Tibial nerve (tissue), 4 donors: Measurements from ENCODE around the gene SHROOM3. TPM values are rescaled to one million over a fixed set of nuclear protein-coding genes. Genes with fewer than 3 reads are reported as not detected.

ENCODE experiments used
- DNase-seq, 2 donors: peaks; one replicate each; pipeline ENCODE4 v3.0.0-alpha.2; 2019; ENCODE audit warnings: low spot score in 2 of 2
- H3K27ac ChIP-seq, 4 donors: fragments of 200-600 bp; sonication (generic) in 3 of 4; one replicate each; pipeline ENCODE4 v1.5.1; 2017 to 2019; ENCODE audit warnings: mild to moderate bottlenecking in 1 of 4
- H3K27me3 ChIP-seq, 2 donors: fragments of 200-600 bp; sonication (generic) in 1 of 2; one replicate each; pipeline versions ENCODE4 v1.5.1 to v1.6.0; 2017 to 2019
- H3K36me3 ChIP-seq, 3 donors: fragments of 200-600 bp; sonication (generic); one replicate each; pipeline ENCODE4 v1.5.1; 2018 to 2019
- H3K4me1 ChIP-seq, 4 donors: fragments of 200-600 bp; sonication (generic) in 3 of 4; one replicate each; pipeline ENCODE4 v1.5.1; 2017 to 2019
- H3K4me3 ChIP-seq, 4 donors: fragments of 200-600 bp; sonication (generic) in 3 of 4; one replicate each; pipeline ENCODE4 v1.5.1; 2017 to 2019; ENCODE audit warnings: mild to moderate bottlenecking in 1 of 4, moderate library complexity in 1 of 4
- H3K9me3 ChIP-seq, 4 donors: fragments of 200-600 bp; sonication (generic) in 3 of 4; one replicate each; pipeline ENCODE4 v1.5.1; 2017 to 2019
- EP300 ChIP-seq, 2 donors: sonication (generic); formaldehyde crosslinking; IDR thresholded peaks; one replicate each; pipeline ENCODE4 v1.6.1; 2017; ENCODE audit warnings: antibody characterized with exemption in 2 of 2, mild to moderate bottlenecking in 1 of 2
- POLR2A ChIP-seq, 2 donors: fragments of 450-650 bp; IDR thresholded peaks; one replicate each; pipeline ENCODE4 v1.6.1; 2017; ENCODE audit warnings: antibody characterized with exemption in 2 of 2, mild to moderate bottlenecking in 2 of 2, moderate library complexity in 2 of 2
- WGBS, 2 donors: methylation state at CpG; one replicate each; pipeline ENCODE4 v1.1.5; 2018; 5-methylcytosine and 5-hydroxymethylcytosine counted together
- total RNA-seq, 4 donors: library from RNA; depleted of rRNA; stranded (reverse); fragments of >200 nt; gene quantifications; one replicate each; pipeline ENCODE4 v1.1.0, GENCODE V29; 2016
- TF ChIP-seq, protein P1 (sequence below), 5 experiments: fragments of 200-600 bp in 3 of 5; fragments of 450-650 bp in 2 of 5; sonication (generic) in 3 of 5; IDR thresholded peaks; one replicate each; pipeline ENCODE4 v1.5.1; 2016 to 2019; ENCODE audit warnings: antibody characterized with exemption in 5 of 5, mild to moderate bottlenecking in 3 of 5, moderate library complexity in 2 of 5

Gene SHROOM3
- total RNA-seq, 4 donors from 2014 or later = 28.0 to 49.8 (median 37.9) TPM

DNA sequence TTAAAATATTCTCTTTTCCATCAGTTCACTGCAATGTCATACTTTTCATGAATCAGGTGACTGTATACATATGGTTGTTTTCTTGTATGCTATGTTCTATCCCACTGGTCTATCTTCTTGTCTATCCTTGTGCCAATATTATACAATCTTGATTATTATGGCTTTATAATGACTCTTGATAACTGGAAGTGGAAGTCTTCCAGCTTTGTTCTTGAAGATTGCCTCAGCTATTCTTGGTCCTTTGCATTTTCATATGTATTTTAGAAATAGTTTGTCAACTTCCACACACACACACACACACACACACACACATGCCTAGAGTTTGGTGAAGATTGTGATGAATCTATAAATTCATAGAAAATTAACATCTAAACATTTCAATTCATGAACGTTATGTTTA is 67.9 kb downstream of the SHROOM3 start:
- no peaks in the 10 kb centered on the region for H3K36me3 ChIP-seq
- 89 to 92% methylated on average over 1 of the region's 1 CpG for WGBS, 2 donors
- TF ChIP-seq, protein P1, sequence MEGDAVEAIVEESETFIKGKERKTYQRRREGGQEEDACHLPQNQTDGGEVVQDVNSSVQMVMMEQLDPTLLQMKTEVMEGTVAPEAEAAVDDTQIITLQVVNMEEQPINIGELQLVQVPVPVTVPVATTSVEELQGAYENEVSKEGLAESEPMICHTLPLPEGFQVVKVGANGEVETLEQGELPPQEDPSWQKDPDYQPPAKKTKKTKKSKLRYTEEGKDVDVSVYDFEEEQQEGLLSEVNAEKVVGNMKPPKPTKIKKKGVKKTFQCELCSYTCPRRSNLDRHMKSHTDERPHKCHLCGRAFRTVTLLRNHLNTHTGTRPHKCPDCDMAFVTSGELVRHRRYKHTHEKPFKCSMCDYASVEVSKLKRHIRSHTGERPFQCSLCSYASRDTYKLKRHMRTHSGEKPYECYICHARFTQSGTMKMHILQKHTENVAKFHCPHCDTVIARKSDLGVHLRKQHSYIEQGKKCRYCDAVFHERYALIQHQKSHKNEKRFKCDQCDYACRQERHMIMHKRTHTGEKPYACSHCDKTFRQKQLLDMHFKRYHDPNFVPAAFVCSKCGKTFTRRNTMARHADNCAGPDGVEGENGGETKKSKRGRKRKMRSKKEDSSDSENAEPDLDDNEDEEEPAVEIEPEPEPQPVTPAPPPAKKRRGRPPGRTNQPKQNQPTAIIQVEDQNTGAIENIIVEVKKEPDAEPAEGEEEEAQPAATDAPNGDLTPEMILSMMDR (IDR thresholded peaks at IDR 0.05) = no peak
- TF ChIP-seq POLR2A (IDR thresholded peaks at IDR 0.05) (no peak), EP300 (IDR thresholded peaks at IDR 0.05) (no peak)
- peaks cover 0 to 13% (median 9%) of the 10 kb centered on the region in 4 donors for H3K4me1 ChIP-seq
- DNase-seq = no peak
- H3K27ac ChIP-seq = no peak overlapping the region
- H3K27me3 ChIP-seq = no peaks in the 10 kb centered on the region
- H3K9me3 ChIP-seq = no peaks in the 10 kb centered on the region
- H3K4me3 ChIP-seq = no peak overlapping the region

DNA sequence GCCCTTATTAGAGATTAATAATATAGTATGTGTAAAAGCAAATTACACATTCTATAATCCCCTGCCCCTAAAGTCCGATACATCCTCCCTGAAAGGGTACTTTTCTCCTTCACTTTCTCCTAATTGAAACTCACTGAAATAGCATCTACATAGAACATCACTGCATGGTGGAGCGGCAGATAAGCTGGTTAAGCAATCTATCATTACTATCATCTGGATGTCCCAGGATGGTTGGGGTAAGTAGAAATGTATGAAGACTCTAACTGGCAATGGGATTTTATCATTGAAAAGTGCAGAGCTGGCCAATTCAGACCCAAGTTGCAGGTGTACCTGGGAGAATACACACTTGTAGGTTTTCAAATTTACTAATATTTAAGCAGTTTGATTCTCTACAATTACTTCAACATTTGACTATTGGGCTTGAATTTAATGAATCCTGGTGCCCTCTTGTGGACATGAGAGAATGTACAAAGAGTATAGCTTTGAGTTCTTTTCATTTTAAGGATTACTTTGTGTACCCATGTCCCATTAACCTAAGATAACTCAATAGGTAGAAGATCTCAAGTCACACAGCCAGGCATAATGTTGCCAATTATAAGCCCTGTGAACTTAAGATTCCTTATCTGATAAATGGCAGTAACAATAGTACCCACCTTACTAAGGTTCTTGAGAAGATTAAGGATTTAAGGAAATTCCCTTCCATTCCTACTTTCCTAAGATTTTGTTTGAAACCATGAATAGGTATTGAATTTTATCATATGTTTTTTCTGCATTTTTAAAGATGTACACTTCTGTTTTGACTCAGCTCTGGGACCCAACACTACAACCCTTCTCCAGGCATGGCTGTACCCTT is 69.8 kb downstream of the SHROOM3 start:
- H3K4me1 ChIP-seq = no peaks in the 10 kb centered on the region
- no peak overlapping the region for H3K27ac ChIP-seq
- TF ChIP-seq, protein P1 (IDR thresholded peaks at IDR 0.05) = peak; percentile 58 to 79 (median 65)
- no peak for TF ChIP-seq EP300 (IDR thresholded peaks at IDR 0.05)
- no peaks in the 10 kb centered on the region for H3K36me3 ChIP-seq
- H3K27me3 ChIP-seq = no peaks in the 10 kb centered on the region
- 77 to 82% methylated on average over 2 of the region's 2 CpGs for whole genome bisulfite sequencing, 2 donors
- no peak overlapping the region for H3K4me3 ChIP-seq
- DNase-seq = peak in 1 of 2 donors; percentile 33
- H3K9me3 ChIP-seq = no peaks in the 10 kb centered on the region

DNA sequence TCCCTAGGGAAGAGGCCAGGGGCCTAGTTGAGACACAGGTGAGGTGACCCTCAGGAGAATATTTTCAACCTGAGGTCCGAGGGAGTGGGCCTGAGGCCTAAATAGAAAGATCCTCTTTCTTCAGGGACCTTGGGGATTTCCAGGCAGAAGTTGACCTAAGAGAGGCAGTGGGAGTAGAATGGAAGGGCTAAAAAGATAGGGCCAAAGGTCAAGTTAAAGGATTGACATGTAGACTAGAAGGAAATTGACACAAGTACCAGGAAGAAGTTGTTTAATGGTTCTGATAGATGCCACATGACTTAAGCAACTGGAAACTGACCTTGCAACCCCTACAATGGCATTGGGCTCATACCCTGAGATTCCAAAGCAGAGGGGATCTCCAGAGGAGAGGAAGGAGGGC is 76.9 kb downstream of the SHROOM3 start:
- peak overlapping the region in 1 of 4 donors; percentile 17 for H3K27ac ChIP-seq
- TF ChIP-seq POLR2A (IDR thresholded peaks at IDR 0.05) (no peak), EP300 (IDR thresholded peaks at IDR 0.05) (no peak)
- TF ChIP-seq, protein P1 (IDR thresholded peaks at IDR 0.05) = no peak
- WGBS, 2 donors = 76 to 80% methylated on average over 1 of the region's 1 CpG

DNA sequence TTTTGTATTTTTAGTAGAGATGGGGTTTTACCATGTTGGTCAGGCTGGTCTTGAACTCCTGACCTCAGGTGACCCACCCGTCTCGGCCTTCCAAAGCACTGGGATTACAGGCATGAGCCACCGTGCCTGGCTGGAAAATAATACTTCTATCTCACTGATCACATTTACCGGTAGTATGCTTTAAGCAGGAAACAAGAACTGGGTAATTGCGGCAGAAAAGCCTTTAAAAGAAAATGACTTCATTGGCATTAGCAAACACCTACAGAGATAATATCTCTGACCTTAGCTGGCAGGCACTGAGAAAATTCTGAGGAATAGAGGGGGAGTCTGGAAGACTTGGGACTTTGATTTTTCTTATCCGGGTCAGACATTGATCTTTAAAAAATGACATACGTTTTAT is 78.5 kb downstream of the SHROOM3 start:
- 81 to 85% methylated on average over 7 of the region's 7 CpGs for WGBS, 2 donors
- Histone ChIP-seq H3K36me3 (no peaks in the 10 kb centered on the region), H3K4me1 (peaks cover 0 to 3% (median 0%) of the 10 kb centered on the region in 4 donors), H3K27me3 (no peaks in the 10 kb centered on the region), H3K4me3 (no peak overlapping the region), H3K9me3 (peaks cover 0 to 6% (median 0%) of the 10 kb centered on the region in 4 donors), H3K27ac (no peak overlapping the region)
- no peak for TF ChIP-seq POLR2A (IDR thresholded peaks at IDR 0.05)
- TF ChIP-seq, protein P1 (IDR thresholded peaks at IDR 0.05) = no peak
- TF ChIP-seq EP300 (IDR thresholded peaks at IDR 0.05) = no peak
- no peak for DNase-seq

More for the DNA sequence above, 76.9 kb downstream of the SHROOM3 start:
- Histone ChIP-seq H3K9me3 (peaks cover 0 to 6% (median 0%) of the 10 kb centered on the region in 4 donors), H3K4me1 (peaks cover 0 to 3% (median 0%) of the 10 kb centered on the region in 4 donors), H3K36me3 (no peaks in the 10 kb centered on the region), H3K27me3 (no peaks in the 10 kb centered on the region), H3K4me3 (no peak overlapping the region)
- no peak for DNase-seq

DNA sequence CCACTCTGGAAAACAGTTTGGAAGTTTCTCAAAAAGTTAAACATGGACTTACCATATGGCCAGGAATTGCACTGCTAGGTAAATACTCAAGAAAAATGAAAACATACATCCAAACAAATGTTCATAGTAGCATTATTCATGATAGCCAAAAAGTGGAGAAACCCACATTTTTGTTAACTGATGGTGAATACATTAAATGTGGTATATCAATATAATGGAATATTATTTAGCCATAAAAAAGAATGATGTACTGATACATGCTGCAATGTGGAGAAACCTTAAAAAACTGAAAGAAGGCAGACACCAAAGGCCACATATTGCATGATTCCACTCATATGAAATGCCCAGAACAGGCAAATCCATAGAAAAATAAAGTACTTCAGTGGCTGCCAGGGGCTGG is 79.1 kb downstream of the SHROOM3 start:
- Histone ChIP-seq H3K9me3 (peaks cover 0 to 6% (median 0%) of the 10 kb centered on the region in 4 donors), H3K4me1 (peaks cover 0 to 3% (median 0%) of the 10 kb centered on the region in 4 donors)
- TF ChIP-seq, protein P1 (IDR thresholded peaks at IDR 0.05) = no peak
- TF ChIP-seq EP300 (IDR thresholded peaks at IDR 0.05) (no peak), POLR2A (IDR thresholded peaks at IDR 0.05) (no peak)

More for the DNA sequence above, 79.1 kb downstream of the SHROOM3 start:
- H3K27me3 ChIP-seq = no peaks in the 10 kb centered on the region
- DNase-seq = no peak
- no peak overlapping the region for H3K4me3 ChIP-seq
- H3K27ac ChIP-seq = no peak overlapping the region
- no peaks in the 10 kb centered on the region for H3K36me3 ChIP-seq
